GM23248 (cell line): ENCODE data around the gene PRRX1. TPM values are rescaled to one million over a fixed set of nuclear protein-coding genes. Genes with fewer than 3 reads are reported as not detected.
A peak's percentile ranks its signal among the peaks of the same experiment; 100 is the strongest.

Experiments used
- DNase-seq: peaks from one replicate; pipeline ENCODE4 v3.0.0-alpha.2; 2015
- H2AFZ ChIP-seq: fragments of 200-600 bp; sonication (generic); 2 replicates; pipeline ENCODE4 v1.6.1; 2016; ENCODE audit warnings: antibody characterized with exemption
- H3F3A ChIP-seq: fragments of 200-600 bp; sonication (generic); 2 replicates; pipeline ENCODE4 v1.6.1; 2016; ENCODE audit warnings: mild to moderate bottlenecking, antibody characterized with exemption, mixed run types; ENCODE audit not compliant: insufficient read depth
- H3K27ac ChIP-seq: fragments of 200-600 bp; sonication (generic); 2 replicates; pipeline ENCODE4 v1.5.1; 2016; ENCODE audit warnings: mild to moderate bottlenecking
- H3K27me3 ChIP-seq: fragments of 200-600 bp; sonication (generic); replicated peaks from 2 replicates; pipeline ENCODE4 v1.6.1; 2016; ENCODE audit warnings: mild to moderate bottlenecking; ENCODE audit not compliant: insufficient read depth
- H3K36me3 ChIP-seq: fragments of 200-600 bp; sonication (generic); 2 replicates; pipeline ENCODE4 v1.6.1; 2016; ENCODE audit warnings: low read depth, mild to moderate bottlenecking
- H3K4me1 ChIP-seq: fragments of 200-600 bp; sonication (generic); 2 replicates; pipeline ENCODE4 v1.6.1; 2016; ENCODE audit warnings: mild to moderate bottlenecking; ENCODE audit not compliant: insufficient read depth
- H3K4me2 ChIP-seq: fragments of 200-600 bp; sonication (generic); one replicate; pipeline ENCODE4 v1.6.1; 2016; ENCODE audit warnings: mild to moderate bottlenecking; ENCODE audit not compliant: unreplicated experiment
- H3K4me3 ChIP-seq: fragments of 200-600 bp; sonication (generic); 2 replicates; pipeline ENCODE4 v1.5.1; 2016; ENCODE audit warnings: mild to moderate bottlenecking
- H3K79me2 ChIP-seq: fragments of 200-600 bp; sonication (generic); 2 replicates; pipeline ENCODE4 v1.6.1; 2016; ENCODE audit warnings: mild to moderate bottlenecking; ENCODE audit not compliant: insufficient read depth
- H3K9ac ChIP-seq: fragments of 200-600 bp; sonication (generic); 2 replicates; pipeline ENCODE4 v1.6.1; 2016; ENCODE audit warnings: mild to moderate bottlenecking
- H3K9me2 ChIP-seq: fragments of 200-600 bp; sonication (generic); 2 replicates; pipeline ENCODE4 v1.6.1; 2016; ENCODE audit warnings: mixed run types, mild to moderate bottlenecking, moderate library complexity; ENCODE audit not compliant: insufficient read depth
- H3K9me3 ChIP-seq: fragments of 200-600 bp; sonication (generic); one replicate; pipeline ENCODE4 v1.6.1; 2017; ENCODE audit warnings: low read depth
- H4K20me1 ChIP-seq: fragments of 200-600 bp; sonication (generic); 2 replicates; pipeline ENCODE4 v1.6.0; 2016; ENCODE audit not compliant: insufficient read depth
- EZH2 ChIP-seq: fragments of 200-600 bp; sonication (generic); IDR thresholded peaks from 2 replicates; pipeline ENCODE4 v1.6.1; 2018; ENCODE audit warnings: antibody characterized with exemption, mild to moderate bottlenecking; ENCODE audit not compliant: insufficient read depth, poor library complexity, severe bottlenecking
- EZH2phosphoT487 ChIP-seq: fragments of 200-600 bp; sonication (generic); IDR thresholded peaks from 2 replicates; pipeline ENCODE4 v1.6.1; 2018; ENCODE audit warnings: antibody characterized with exemption, moderate library complexity, mild to moderate bottlenecking, low read depth; ENCODE audit not compliant: insufficient read depth
- WGBS, 2 experiments: methylation state at CpG; one replicate each; pipeline ENCODE4 v1.1.6; 2015 to 2017; ENCODE audit warnings: low lambda C conversion rate in 2 of 2, low coverage in 1 of 2; ENCODE audit errors: missing lambda C conversion rate in 2 of 2; 5-methylcytosine and 5-hydroxymethylcytosine counted together
- in situ Hi-C: fragments of 300-500 bp; cut with MboI; formaldehyde crosslinking; loops from 2 replicates; pipeline ENCODE4 v1.15.0; 2020
- polyA plus RNA-seq: library from polyadenylated mRNA; unstranded; fragments of >200 nt; fragmentation: Nextera tagmentation; extraction: Ambion mirVana; gene quantifications from 2 replicates; pipeline ENCODE4 v1.2.1, GENCODE V29; 2016
- total RNA-seq: library from RNA; depleted of rRNA; stranded (reverse); fragments of >200 nt; shearing (Covaris generic); gene quantifications from 2 replicates; pipeline ENCODE4 v1.2.3, GENCODE V29; 2014

PRRX1 gene
- total and polyA plus RNA-seq, 2 experiments from 2014 or later, result 40.1 to 191 TPM

DNA sequence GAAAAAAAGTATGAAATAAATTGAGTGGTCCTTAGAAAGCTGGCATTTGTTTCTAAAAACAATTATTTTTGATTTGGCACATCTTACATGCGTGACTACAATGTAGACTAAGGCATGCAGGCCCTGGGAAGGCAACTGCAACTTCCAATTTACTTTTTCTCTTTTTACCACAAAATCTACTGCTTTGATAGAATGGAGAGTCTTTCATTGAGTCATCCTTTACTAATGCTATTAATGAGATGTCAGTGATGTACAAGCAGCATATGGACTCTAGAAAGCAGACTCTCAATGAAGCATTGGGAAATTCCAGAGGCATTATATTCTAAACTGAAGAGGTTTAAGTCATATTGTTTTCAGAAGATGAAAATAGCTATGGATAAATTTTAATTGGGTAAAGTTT lies 29.6 kb upstream of the PRRX1 start:
- Histone ChIP-seq H3K36me3 (no peaks in the 10 kb centered on the region), H3K4me2 (peak overlapping the region; percentile 77), H2AFZ (peak overlapping the region; percentile 54), H3K27ac (peak overlapping the region; percentile 76), H3K4me1 (peaks cover 24% of the 10 kb centered on the region), H3K79me2 (no peaks in the 10 kb centered on the region), H4K20me1 (no peaks in the 10 kb centered on the region), H3F3A (peaks cover 26% of the 10 kb centered on the region), H3K9me3 (no peaks in the 10 kb centered on the region), H3K27me3 (no peaks in the 10 kb centered on the region), H3K9ac (peak overlapping the region; percentile 32), H3K4me3 (peak overlapping the region; percentile 7; the same call in 1 of the 2 replicates), H3K9me2 (no peaks in the 10 kb centered on the region)
- 59 to 67% methylated on average over 1 of the region's 1 CpG for WGBS, 2 experiments
- DNase-seq, result peak; percentile 84
- in situ Hi-C loops, result no loop called here
- TF ChIP-seq EZH2phosphoT487 (no peak), EZH2 (no peak)

DNA sequence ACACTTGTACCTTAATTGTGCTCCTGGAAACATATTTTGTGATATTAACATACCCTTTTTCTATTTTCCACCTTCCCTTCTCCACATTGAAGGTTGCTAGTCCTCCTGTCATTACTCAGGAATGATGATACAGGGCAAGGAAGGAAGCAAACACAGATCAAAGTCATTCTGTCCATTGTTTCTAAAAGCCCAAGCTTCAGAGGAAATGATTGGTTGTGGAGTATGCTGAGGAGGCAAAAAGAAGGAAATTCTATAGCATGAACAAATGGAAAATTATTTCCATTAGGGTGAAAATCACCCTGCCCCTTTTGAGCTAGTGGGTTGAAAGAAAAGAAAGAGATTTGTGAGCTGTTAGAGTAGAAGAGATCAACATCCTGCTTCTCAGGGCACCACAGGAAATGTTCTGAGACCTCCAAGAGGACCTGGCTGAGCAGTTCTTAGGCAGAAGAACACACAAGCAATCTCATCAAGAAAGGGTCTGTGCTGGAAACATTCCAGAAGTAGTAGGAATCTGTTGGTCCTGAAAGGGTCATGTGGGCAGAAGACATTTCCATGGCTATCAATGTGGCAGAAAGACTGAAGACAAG lies 29.0 kb upstream of the PRRX1 start:
- DNase-seq, result peak; percentile 46
- peak overlapping the region; percentile 76 for H3K27ac ChIP-seq
- no peaks in the 10 kb centered on the region for H3K9me3 ChIP-seq

DNA sequence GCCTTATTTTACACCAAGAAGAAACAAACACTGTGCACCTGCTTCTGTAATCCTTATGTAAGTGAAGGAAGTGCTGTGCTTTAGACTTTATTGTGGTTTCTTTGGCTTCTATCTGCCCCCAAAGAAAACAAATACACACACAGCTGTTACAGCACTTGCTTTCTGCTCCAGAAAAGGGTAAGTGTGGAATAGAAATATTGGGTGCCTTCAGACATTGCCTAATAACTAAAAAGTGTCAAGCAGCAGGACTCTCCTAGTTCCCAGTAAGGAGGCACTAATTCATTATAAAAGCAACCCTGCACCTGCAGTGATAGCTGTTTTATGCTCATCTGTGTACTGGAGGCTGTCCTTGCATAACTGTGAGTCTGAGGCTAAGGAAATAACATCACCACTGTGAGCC lies 23.4 kb upstream of the PRRX1 start:
- H3F3A ChIP-seq, result peaks cover 1% of the 10 kb centered on the region; the same call in 1 of the 2 replicates
- no peaks in the 10 kb centered on the region for H3K79me2 ChIP-seq
- H3K4me3 ChIP-seq, result no peak overlapping the region
- no peaks in the 10 kb centered on the region for H3K9me3 ChIP-seq
- no peak for DNase-seq
- no peak for TF ChIP-seq EZH2phosphoT487
- in situ Hi-C loops, result no loop called here
- H3K27ac ChIP-seq, result no peak overlapping the region
- H3K9me2 ChIP-seq, result no peaks in the 10 kb centered on the region; the same call in 1 of the 2 replicates
- H3K9ac ChIP-seq, result no peak overlapping the region
- no peaks in the 10 kb centered on the region for H4K20me1 ChIP-seq
- peaks cover under 1% of the 10 kb centered on the region for H3K4me1 ChIP-seq
- no peaks in the 10 kb centered on the region for H3K36me3 ChIP-seq
- H3K27me3 ChIP-seq, result no peaks in the 10 kb centered on the region
- H3K4me2 ChIP-seq, result no peak overlapping the region
- no peak overlapping the region for H2AFZ ChIP-seq

More for the DNA sequence above, 29.0 kb upstream of the PRRX1 start:
- no peaks in the 10 kb centered on the region for H3K27me3 ChIP-seq
- H2AFZ ChIP-seq, result peak overlapping the region; percentile 54
- peak overlapping the region; percentile 77 for H3K4me2 ChIP-seq
- H3K79me2 ChIP-seq, result no peaks in the 10 kb centered on the region
- H3K4me3 ChIP-seq, result peak overlapping the region; percentile 7; the same call in 1 of the 2 replicates
- H3F3A ChIP-seq, result peaks cover 26% of the 10 kb centered on the region
- H3K9me2 ChIP-seq, result no peaks in the 10 kb centered on the region
- in situ Hi-C loops, result no loop called here
- H3K4me1 ChIP-seq, result peaks cover 24% of the 10 kb centered on the region
- peak overlapping the region; percentile 23; the same call in 1 of the 2 replicates for H3K9ac ChIP-seq
- H4K20me1 ChIP-seq, result no peaks in the 10 kb centered on the region
- TF ChIP-seq EZH2phosphoT487 (no peak), EZH2 (no peak)
- H3K36me3 ChIP-seq, result no peaks in the 10 kb centered on the region

DNA sequence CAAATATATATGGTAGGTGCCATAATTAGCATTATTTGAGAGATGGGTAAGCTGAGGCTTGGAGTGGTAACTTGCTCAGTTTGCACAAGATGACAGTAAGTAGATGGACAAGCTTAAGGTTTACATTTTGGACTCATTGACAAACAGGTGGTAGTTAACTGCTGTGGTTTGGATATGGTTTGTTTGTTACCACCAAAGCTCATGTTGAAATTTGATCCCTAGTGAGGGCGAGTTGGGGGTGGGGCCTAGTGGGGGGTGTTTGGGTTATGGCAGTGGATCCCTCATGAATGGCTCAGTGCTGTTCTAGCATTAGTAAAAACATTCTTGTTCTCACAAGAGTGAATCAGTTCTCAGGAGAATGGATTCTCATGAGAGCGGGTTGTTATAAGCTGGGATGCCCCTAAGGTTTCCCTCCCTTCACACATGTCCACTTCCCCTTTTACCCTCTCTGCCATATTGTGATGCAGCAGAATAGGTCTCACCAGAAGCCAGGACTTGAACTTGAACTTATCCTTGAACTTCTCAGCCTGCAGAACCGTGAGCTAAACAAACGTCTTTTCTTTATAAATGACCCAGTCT lies 6.6 kb upstream of the PRRX1 start:
- in situ Hi-C loops, result no loop called here
- H3K9ac ChIP-seq, result no peak overlapping the region
- no peak overlapping the region for H3K4me3 ChIP-seq
- H3K27ac ChIP-seq, result no peak overlapping the region
- no peaks in the 10 kb centered on the region for H3K9me3 ChIP-seq
- WGBS, 2 experiments, result 74% methylated on average over 4 of the region's 4 CpGs
- H3K36me3 ChIP-seq, result no peaks in the 10 kb centered on the region
- peaks cover 2% of the 10 kb centered on the region; the same call in 1 of the 2 replicates for H3K79me2 ChIP-seq
- no peak overlapping the region for H2AFZ ChIP-seq
- no peaks in the 10 kb centered on the region for H3F3A ChIP-seq
- DNase-seq, result no peak
- TF ChIP-seq EZH2phosphoT487 (no peak), EZH2 (no peak)
- H3K4me1 ChIP-seq, result no peaks in the 10 kb centered on the region; the same call in 1 of the 2 replicates
- H3K4me2 ChIP-seq, result no peak overlapping the region
- no peaks in the 10 kb centered on the region for H4K20me1 ChIP-seq
- H3K27me3 ChIP-seq, result no peaks in the 10 kb centered on the region
- no peaks in the 10 kb centered on the region for H3K9me2 ChIP-seq
